Measurements from ENCODE around the gene CPNE5.

DNA sequence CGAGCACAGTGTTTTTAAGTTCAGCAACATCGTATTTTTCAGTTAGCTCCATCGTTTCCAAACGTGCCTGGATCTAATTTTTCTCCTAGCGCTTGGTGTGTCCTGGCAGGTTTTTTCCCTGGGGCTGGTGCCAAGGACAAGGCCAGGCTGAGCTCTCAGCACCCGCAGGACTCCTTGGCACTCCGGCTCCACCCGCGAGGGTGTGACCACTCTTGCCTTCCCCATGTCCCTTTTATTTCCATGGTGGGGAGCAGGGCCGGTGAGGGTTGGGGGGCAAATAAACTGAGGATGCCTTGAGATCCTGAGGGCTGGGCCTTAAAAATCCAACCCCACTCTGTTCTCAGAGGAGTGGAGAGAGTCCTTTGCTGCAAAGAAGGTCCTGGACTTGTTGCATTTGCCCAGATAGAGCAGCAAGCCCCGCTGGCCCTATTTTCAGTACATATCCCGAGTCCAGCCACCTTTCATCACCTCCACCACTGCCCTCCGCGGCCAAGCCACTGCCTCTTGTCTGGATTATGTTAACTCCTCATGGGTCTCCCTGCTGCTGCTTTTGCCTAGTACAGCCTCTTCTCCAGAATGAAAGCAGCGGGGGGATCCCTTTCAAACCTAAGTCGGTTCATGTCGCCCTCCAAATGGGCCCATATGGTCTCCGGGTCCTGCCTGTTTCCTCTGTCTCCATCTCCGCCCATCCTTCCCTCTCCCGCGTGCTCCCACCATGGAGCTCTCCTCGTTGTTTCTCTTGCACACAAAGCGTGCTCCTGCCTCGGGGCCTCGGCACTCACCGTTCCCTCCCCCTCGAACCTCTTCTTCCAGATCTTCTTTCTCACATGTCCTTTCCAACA is 146.2 kb downstream of the CPNE5 start:
- TF ChIP-seq EZH2phosphoT487 (IDR thresholded peaks at IDR 0.05; ENCODE audit: low read length) (no peak), EZH2 (optimal IDR thresholded peaks at IDR 0.05; ENCODE audit: low read depth, low read length) (no peak)
- TF ChIP-seq, protein P1, sequence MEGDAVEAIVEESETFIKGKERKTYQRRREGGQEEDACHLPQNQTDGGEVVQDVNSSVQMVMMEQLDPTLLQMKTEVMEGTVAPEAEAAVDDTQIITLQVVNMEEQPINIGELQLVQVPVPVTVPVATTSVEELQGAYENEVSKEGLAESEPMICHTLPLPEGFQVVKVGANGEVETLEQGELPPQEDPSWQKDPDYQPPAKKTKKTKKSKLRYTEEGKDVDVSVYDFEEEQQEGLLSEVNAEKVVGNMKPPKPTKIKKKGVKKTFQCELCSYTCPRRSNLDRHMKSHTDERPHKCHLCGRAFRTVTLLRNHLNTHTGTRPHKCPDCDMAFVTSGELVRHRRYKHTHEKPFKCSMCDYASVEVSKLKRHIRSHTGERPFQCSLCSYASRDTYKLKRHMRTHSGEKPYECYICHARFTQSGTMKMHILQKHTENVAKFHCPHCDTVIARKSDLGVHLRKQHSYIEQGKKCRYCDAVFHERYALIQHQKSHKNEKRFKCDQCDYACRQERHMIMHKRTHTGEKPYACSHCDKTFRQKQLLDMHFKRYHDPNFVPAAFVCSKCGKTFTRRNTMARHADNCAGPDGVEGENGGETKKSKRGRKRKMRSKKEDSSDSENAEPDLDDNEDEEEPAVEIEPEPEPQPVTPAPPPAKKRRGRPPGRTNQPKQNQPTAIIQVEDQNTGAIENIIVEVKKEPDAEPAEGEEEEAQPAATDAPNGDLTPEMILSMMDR (IDR thresholded peaks at IDR 0.05; ENCODE audit: low read length), result no peak

Measured in MM.1S (cell line).